ENCODE data around the gene TRIM32.
A peak's percentile ranks its signal among the peaks of the same experiment; 100 is the strongest.

TRIM32 gene

DNA sequence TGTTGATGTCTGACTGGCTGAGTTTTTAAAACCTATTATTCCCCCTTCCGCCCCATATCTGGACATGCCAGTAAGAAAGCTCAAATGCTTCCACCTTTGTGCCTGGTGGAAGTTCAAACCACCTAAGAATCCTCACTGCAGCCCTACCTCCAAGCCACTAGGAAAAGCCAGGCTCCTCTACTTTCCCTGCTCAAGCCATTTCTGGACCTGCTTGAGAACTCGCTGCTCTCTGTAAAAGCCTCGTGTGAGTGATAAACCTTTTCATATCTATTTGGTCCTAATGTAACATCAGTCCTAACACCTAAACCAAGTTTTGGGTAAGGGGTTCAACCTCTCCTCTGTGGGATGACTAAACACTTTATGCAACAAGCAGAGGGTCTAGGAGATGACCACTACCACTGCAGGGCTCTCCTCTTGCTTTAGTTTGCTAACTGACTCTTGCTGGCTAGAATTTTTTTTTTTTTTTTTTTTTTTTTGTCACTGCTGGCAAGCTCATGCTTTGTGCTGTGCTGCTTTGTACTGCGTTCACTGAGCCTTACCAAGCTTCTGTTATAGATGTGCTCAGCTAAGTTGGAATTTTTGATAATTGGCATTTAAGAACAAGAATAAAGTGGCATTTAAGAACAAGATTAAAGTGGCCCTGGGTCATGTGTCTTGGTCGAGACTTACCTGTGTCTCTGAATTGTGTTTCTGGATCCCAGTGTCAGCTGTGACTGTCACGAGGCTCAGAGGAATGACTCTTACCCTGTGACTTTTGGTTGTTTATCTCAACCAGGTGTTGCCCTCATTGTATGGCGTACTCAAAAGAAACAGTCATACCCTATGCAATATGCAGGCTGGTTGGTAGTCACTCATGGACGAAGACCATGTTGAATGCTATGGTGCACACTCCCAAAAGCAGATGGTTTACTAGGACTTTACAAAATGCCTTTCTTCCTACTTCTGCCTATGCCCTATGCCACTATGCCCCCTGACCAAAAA, 19.5 kb downstream of the TRIM32 start:
- DNase-seq: no peak

- DNase-seq: no peak
Measured at GRCh38 chr9:116712781-116713180, 25.7 kb downstream of the TRIM32 start.

GRCh38 chr9:116713271-116713670, 26.2 kb downstream of the TRIM32 start:
- no peak for DNase-seq

GRCh38 chr9:116715751-116716150, 28.6 kb downstream of the TRIM32 start:
- DNase-seq: no peak

GRCh38 chr9:116716438-116716837, 29.3 kb downstream of the TRIM32 start:
- DNase-seq: no peak

DNA sequence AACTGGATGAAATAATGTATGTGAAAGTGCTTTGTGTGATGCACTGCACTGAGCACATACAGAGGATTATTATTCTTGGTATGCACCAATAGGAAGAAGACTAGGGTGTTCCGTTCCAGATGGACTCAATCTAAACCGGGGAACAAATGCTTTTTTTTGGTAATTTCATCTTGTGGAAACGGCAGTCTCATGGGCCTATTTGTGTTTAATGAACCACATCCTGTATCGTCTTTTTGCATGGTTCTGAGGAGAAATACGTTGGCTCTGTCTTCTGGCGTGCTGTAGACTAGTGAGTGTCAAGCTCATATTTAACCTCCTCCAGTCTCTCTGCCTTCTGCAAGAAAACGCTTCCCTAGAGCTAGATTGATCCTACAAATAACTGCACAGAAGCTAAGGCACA, 30.0 kb downstream of the TRIM32 start:
- DNase-seq: no peak

- DNase-seq: no peak
Measured at GRCh38 chr9:116718111-116718510, 31.0 kb downstream of the TRIM32 start.

- no peak for DNase-seq
Measured at GRCh38 chr9:116720111-116720510, 33.0 kb downstream of the TRIM32 start.

GRCh38 chr9:116721411-116721810, 34.3 kb downstream of the TRIM32 start:
- no peak for DNase-seq

- DNase-seq: no peak
Measured at GRCh38 chr9:116721944-116722343, 34.8 kb downstream of the TRIM32 start.

DNA sequence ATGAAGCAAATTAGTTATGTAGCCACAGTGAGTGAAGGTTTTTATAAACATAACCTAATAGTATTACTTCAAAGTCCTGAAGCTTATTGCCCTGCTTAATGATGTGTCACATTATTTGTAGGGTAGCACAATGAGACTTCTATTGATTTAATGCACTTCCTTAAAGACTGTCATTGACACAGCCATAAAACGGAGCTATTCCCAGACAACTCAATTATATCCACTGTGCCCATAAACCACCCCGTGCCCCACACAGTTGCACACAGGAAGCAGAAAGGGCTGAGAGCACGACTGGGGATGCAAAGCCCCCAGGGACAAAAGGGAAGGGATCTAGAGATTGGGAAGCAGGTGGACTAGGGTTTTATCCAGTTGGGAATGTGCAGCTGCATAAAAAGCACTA, 37.0 kb downstream of the TRIM32 start:
- DNase-seq: no peak

- no peak for DNase-seq
Measured at GRCh38 chr9:116726602-116727001, 39.5 kb downstream of the TRIM32 start.

GRCh38 chr9:116733010-116733641, 46.0 kb downstream of the TRIM32 start:
- no peak for DNase-seq

DNA sequence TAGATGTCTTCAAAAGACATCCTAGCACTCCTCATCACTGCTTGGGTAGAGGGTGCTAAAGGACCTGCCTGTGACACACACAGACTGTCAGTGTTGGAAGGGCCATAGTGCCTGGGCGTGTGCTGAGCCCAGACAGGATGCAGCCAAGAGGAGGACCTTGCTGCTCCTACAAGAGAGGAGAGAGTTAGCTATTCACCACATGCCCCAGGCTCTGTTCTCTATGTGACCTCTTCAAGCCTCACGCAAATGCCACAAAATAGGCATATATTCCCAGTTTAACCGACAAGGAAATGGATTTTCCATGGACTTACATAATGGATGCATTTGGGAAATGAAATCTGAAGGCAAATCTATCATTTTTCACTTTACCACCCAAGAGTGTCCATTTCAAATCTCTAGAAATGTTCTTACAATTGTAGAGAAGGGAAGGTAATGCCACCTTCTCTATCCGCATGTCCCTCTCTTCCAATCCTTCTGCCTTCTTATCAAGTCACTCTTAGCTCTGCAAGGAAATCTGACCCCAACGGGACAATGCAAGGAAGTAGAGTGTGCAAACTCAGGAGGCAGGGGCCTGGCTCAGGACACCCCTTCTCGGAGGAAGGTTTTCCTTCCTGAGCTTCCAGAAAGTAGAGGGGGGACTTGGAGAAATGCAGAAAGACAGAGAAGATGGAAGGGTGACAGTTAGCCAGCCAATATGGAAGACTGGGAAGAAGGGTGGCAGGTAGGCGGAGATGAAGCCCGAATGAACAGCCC, 49.5 kb downstream of the TRIM32 start:
- DNase-seq: no peak

- peak; percentile 74 to 79 for DNase-seq
Measured at GRCh38 chr9:116737152-116737546, 50.0 kb downstream of the TRIM32 start.

DNA sequence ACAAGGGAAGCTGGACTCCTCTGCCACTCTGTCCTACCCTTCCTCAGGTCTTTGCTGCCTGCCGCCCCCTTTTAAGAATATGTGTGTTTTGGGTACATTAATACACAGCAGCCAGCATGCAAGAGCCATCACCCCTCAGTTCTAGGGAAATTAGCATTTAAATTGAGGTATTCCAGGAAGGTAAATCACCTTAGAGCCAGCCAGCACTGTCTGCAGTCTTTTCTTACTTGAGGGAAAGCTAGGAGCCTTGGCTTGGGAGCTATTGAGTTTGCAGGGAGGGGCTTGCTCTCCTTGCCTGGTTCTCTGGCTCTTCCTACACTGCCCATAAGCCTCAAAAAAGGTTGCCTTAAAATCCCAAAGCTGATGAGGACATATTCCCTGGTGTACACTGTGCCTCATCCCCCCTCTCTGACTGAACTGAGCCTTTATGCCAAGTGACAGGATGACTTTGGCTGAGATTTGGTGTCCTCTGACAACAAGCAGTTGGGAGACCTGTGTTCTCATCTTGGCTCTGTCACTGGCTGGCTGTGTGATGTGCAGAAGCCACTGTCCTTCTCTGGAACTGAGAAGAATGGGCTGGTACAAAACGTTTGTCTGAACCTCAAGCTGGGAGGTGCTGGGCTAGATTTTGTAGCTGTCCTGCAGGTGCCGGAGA, 54.1 kb downstream of the TRIM32 start:
- no peak for DNase-seq

DNA sequence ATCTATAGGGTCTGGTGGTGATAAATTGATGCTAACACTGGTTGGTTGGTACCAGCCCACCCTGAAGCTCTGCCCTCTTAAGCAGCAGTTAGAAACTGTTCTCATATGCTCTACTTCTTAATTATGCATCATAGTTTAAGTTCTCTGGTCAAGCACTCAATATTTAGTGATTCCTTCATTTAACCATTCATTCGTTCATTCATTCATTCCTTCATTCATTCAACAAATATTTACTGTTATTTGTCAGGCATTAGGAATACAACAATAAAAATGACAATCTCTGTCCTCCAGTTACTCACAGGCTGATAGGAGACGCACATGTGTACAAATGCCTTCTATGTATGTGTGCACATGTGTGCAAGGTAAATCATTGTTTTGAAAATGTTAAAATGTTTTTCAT, 54.6 kb downstream of the TRIM32 start:
- no peak for DNase-seq

DNA sequence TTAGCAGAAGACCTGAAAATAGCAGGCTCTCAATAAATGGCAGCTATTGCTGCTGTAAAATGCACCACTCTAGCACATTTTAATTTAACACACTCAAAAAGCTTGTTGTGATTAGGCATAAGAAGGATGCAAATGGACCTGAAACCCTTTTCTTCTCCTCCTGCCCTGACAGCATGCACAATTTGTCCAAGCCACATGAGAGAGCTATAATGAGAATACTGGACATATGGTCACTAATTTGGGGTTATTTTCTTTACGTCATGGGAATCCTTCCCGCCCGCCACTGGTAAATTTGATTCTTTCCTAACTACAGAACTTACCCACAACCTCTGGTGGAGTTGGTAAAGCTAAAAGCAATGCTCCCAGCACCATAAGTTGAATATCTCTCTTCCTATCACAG, 62.1 kb downstream of the TRIM32 start:
- no peak for DNase-seq

DNA sequence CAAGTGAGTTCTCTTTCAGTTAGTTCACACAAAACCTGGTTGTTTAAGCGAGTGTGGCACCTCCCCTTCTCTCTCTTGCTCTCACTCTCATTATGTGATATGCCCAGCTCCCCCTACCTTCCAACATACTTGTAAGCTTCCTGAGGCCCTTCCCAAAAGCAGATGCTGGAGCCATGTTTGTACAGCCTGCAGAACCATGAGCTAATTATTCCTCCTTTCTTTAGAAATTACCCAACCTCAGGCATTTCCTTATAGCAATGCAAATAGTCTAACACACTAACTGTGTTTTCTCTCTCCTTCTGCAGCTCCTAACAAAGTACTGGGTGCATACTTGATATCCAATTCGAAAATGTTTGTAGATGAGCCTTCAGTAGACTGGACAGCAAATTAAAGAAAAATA, 62.7 kb downstream of the TRIM32 start:
- no peak for DNase-seq

DNA sequence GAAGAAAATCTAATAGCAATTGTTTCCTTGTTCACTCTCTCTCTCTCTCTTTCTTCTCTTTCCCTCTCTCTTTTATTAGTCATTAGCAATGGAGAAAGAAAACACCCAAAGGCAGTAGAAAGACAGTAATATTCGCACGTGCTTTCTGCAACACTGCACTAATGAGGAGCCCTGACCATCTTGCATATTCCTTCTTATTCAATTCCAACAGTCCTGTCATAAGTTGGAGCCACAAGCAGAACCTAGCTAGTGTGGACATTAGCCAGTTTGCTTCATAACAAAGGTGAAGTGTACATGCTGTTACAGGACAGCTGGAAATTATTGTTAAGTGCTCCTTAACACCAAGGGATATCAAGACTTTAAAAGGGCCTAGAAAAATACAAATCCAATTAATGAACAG, 63.4 kb downstream of the TRIM32 start:
- DNase-seq: no peak
